ENCODE data around the gene USP7.

Gene USP7

DNA sequence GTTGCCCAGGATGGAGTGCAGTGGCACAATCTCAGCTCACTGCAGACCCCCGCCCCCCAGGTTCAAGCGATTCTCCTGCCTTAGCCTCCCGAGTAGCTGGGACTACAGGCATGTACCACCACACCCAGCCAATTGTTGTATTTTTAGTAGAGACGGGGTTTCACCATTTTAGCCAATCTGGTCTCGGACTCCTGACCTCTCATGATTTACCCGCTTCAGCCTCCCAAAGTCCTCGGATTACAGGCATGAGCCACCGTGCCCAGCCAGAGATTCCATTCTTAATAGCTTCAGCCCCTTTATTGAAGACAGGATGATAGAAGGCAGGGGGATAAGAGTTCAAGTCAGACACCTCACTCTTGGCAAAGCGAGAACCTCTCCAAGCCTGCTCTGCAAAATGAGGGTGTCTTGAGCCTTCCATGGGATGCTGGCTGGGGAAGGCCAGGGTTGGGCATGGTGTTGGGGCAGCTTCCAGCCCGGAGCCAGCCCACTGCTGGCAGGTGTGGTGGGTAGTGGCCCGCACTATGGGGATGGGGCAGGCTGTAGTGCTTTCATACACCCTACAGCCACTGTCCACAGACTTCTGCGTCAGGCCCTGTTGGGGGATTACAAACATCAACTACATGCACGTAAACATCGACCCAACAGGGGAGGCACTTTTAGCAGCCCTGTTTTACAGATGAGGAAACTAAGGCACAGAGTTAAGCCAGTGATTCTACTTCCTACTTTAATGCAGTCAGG, 98.4 kb downstream of the USP7 start:
- in situ Hi-C loops (cut with MboI; ENCODE audit: low sequenced_read_pairs) = no loop called here

DNA sequence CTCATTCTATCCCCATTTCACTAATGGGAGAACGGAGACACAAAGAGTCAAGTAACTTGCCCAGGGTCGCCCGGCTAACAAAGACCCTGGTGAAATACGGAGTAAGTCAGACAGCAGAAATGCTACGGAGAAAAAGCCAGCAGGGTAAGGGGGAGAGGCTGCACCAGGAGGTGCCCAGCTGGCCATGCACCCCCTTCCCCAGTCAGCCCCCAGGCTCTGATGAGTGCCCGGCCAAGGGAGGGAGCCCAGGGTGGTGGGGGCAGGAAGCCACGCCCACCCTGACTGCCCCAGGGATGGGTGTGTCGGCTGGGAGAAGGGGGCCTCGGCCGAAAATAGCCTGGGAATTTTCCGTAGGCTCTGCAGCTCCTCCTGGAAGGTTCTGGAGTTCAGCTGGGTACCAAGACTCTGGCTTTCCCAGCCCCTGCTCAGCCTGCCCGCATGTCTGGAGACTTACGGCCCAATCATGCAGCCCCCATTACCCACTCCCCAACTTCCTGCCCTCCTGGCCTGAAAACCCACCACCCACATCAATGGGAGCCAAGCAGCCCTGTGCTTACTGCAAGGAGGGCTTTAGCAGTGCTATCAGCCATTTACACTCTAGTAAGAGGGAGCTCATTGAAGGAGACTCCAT, 99.1 kb downstream of the USP7 start:
- in situ Hi-C loops (cut with MboI; ENCODE audit: low sequenced_read_pairs) = no loop called here

DNA sequence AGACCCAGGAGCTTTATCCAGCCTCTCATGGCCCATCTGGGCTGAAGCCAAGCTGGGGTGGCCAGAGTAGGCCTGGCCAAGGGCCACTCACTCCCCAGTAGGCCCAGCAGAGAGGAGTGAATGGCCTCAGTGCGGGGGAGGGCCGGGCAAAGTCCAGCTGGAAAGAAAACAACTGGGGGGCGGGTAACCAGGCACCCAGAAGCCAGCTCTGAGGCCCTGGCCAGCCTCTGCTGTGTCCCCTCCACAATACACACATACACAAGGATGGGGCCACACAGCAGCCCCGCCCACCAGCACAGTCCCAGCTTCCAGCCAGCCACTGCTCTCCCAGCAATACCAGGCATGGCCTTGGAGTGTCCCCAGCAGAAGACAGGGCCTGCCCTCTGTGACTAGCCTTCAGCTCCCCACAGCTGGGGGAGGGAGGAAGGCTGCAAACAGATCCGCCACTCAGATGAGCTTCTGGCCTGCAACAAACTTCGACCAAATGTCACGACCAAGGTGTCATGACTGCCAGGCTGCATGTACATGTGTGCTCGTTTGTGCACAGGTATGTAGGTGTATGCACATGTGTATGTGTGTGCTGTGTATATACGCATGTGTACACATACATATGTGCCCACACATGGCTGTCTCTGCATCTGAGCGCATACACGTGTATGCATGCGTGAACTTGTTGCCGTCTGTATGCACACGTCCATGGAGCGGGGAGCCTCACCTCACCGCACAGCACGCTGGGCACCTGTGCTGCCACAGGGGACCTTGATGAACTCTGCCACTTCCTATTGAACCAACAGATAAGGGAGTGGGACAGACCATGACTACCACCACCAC, 99.9 kb downstream of the USP7 start:
- in situ Hi-C loops (cut with MboI; ENCODE audit: low sequenced_read_pairs) = no loop called here

DNA sequence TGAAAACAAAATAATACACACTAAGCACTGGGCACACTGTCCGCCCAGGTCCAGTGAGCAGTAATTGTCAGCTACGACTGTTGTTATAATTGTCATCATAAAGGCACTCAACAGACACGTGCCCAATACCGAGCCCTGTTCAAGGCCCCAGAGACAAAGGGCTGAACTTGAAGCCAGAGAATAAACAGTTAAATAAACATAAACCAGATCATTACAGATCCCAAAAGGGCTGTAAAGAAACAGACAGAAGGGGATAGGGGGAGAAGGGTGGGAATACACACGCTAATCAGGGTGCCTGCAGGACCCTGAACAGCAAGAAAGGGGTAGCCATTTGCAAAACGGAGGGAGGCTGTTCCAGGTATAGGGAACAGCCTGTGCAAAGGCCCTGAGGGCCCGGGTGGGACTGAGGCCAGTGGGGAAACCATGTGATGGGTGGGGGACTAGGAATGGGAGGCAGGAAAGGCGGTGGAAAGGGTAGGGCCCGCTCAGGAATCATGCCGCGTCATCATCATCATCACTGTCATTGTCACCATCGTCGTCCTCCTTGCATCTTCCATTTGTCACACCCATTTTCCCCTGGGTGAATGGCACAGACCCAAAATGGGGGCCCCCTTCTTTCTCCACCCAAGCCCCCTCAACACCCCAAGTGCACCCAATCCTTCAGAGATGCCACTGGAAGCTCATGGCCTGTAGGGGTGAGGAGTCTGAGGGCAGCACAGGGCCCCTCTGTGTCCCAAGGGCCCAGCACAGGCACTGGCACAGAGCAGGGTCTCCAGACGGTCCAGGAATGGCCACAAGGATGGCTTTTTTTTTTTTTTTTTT, 101.2 kb downstream of the USP7 start:
- in situ Hi-C loops (cut with MboI; ENCODE audit: low sequenced_read_pairs) = no loop called here

DNA sequence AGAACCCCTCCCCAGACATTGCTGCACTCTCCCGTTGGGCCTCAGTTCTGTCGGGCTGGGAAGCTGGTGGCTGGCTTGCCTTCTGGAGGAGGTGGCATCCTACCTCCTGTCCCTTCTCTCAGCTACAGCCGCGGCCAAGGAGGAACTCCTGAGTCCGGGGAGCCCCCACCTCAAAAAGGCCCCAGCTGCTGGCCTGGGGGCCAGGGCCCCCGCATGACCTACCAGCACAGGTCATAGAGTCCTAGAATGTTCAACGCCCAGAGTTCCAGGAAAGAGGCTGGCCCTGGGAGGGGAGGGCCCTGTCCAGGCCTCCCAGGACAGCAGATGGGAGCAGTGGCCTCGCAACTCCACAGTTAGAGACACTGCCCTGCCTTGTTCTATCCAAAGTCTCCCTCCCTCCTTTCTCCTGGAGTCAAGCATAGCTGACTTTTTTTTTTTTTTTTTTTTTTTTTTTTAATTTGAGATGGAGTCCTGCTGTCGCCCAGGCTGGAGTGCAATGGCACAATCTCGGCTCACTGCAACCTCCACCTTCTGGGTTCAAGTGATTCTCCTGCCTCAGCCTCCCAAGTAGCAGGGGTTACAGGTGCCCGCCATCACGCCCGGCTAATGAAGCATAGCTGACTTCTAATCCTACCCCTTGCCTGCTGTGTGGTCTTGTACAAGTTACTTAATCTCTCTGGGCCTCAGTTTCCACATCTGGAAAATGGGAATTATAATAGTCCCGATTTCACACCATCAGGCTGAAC, 102.0 kb downstream of the USP7 start:
- in situ Hi-C loops (cut with MboI; ENCODE audit: low sequenced_read_pairs) = no loop called here

DNA sequence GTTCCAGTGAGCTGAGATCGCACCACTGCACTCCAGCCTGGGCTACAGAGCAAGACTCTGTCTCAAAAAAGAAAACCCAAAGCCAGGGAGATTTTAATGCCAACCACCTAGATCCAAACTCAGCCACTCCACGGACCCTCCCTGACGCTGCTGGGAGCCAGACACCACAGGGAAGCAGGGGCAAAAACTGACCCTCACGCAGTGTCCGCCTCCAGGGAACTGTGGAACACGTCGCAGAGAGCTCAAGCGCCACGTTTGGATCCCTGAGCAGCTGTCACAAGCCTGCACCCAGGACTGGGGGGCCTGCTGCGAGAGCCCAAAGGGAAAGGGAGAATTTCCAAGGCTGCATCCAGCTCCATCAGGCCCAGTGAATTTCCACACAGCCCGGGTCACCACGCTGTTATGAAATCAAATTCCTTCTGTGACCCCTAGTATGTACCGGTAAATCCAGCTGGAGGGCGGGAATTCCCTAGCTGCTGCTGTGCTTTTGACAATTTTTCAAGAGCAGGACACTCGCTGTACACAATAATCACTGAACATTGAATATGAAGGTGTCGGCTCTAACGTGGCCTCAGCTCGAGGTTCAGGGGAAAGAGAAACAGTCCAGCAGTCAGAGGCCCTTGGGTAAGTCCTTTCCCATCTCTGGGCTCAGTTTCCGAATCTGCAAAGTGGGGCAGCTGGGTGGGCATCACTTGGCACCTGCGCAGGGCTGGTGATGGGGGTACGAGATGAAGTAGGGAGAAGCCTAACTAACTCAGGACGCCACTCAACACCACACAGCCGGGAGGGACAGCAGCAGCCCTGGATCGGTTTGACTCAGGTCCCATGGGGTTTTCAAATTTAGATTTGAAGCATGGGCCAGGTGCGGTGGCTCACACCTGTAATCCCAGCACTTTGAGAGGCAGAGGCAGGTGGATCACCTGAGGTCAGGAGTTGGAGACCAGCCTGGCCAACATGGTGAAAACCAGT, 103.5 kb downstream of the USP7 start:
- in situ Hi-C loops (cut with MboI; ENCODE audit: low sequenced_read_pairs) = no loop called here

DNA sequence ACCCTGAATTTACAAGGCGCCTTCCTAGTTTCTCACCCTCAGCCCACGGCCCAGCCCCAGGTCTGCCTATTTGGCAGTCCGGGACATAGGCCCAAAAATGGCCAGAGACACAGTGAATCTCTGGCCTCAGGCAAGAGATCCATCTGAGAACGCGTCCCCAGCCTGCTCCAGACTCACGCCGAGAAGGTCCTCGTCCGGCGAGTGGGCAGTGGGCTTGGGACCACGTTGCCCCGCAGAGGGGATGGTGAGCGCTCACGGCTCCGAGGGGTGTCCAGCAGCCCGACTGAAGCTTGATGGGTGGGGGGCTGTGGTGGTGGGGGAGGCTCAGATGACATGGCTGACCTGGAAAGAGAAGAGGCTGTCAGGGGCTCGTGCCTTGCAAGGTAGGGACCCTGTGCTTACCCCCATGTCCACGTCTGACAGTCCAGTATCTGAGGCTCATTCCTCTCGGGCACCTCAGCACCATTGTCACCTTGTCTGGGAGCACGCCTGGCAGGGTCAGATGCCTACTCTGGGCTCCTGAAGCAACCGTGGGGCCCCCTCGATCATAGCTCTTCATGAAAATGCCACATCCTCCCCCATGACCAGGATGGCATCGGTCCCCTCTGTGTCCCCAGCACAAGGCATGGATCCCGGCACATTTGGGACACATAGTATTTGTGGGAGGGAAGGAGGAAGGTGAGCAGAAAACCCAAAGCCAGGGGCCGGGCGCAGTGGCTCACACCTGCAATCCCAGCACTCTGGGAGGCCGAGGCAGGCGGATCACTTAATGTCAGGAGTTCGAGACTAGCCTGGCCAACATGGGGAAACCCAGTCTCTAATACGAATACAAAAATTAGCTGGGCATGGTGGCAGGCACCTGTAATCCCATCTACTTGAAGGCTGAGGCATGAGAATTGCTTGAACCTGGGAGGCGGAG, 104.5 kb downstream of the USP7 start:
- in situ Hi-C loops (cut with MboI; ENCODE audit: low sequenced_read_pairs) = no loop called here

DNA sequence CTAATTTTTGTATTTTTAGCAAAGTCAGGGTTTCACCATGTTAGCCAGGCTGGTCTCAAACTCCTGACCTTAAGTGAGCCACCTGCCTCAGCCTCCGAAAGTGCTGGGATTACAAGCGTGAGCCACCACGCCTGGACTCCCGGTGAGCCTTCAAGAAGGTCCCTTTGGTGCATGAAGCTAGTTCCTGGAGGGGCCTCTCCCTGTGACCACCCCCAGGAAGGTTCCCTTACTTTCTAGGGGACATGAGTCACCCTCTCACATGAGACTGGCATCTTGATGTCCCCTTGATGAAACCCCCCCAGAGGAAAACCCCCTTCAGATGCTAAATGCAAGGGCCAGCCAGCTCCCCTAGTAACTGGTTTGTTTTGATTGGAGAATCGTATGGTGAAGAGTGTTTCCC, 107.7 kb downstream of the USP7 start:
- in situ Hi-C loops (cut with MboI; ENCODE audit: low sequenced_read_pairs) = no loop called here

DNA sequence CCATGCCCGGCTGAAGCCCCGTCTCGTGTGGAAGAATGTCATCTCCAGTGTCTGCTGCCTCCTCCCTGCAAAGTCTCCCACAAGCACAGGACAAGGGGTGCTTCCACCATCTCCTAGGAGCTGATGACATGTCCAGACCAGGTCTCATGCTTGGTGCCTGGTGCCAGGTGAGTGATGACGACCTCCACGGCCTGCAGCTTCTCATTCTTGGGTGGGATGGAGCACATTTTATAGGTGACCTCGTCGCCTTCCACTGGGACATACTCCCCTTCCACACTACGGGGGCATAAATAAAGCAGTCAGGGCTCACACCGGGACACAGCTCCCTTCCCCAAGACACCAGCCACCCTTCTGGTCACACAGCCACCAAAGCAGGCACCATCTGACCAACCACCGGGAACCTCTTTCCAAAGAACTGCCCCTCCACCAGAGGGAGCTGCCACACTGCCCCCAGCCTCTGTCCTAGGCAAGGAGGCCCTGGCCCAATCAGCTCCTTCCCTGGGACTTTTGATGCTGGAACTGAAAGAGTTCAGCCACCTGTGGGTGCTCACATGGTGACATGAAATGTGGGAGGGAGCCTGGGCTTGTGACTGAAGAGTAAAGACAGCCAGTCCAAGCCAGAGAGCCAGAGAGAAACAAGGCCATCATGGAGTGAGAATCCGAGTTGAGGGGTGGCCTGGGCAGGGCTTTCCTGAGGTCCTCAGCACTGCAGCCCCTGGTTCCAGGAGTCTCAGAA, 108.5 kb downstream of the USP7 start:
- in situ Hi-C loops (cut with MboI; ENCODE audit: low sequenced_read_pairs) = no loop called here

DNA sequence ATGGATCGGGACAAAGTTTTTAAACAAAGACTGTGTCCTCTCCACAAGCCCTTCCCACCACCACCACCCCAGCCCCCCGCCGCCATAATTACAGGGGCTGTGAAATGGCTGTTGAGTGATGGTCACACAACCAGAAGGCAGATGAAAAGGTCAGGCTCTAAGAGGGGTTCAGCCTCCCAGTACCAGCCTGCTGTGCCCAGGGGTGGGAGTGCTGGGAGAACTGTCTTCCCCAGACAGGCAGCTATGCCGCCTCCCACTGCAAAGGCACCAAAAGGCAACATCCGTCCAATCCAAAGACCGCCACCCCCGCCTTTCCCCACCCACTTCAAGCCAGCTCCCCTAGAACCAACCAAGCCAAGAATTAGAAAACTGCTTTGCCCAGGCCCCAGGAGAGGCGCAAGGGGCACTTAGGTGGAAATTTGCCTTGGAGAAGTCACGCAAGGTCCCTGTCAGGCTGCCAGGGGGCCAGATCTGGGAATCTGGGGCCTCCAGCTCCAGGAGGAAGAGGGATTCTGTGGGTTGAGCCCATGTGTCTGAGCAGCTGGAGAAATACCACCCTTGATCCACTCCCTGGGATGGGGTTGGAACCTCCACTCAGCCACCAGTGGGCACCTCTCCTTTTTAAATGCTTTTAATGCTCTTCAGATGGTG, 109.3 kb downstream of the USP7 start:
- in situ Hi-C loops (cut with MboI; ENCODE audit: low sequenced_read_pairs) = no loop called here

DNA sequence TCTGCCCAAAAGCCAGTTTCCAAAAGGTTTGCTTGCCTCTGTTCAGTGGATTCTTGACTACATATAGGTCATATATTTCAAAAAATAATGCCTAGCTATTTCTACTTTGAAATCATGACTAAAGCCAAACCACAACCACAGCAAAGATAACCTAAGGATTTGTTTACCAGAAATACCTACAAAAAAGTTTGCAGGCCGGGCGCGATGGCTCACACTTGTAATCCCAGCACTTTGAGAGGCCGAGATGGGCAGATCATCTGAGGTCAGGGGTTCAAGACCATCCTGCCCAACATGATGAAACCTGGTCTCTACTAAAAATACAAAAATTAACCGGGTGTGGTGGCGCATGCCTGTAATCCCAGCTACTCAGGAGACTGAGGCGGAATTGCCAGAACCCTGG, 110.1 kb downstream of the USP7 start:
- in situ Hi-C loops (cut with MboI; ENCODE audit: low sequenced_read_pairs) = no loop called here

DNA sequence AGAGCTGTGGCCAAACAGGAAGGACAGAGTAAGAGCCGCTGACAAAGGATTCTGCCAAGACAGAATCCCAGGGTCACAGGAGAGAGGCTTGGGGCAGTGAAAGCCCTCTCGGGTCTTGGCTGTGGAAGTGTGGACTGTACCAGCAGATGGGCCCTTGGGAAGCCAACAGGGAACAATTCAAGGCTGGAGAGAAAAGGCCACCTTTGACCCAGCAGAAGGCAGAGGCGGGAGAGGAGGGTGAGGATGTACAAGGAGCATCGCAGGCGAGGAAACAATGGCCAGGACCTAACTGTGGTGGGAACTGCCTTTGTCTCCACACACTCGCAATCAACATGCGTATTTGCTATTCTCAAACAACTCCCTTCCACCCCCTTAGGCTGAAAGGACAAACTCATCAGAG, 110.6 kb downstream of the USP7 start:
- in situ Hi-C loops (cut with MboI; ENCODE audit: low sequenced_read_pairs) = no loop called here

DNA sequence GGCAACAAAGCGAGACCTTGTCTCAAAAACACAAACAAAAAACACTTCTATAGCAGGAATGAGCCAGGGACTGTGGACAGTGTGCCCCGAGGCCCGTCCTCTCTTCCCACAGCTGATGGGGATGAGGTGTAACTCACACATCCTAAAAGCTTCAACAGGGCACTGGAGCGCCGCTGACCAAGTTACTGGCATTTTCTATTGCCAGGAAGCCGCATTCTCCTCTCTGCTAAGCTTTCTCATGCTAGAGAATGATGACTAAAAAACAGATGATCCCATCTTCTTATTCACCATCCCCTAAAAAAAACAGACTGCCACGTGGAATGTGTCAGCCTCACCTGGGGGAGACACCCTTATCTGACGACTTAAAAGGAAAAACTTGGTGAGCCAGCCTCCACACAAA, 111.2 kb downstream of the USP7 start:
- in situ Hi-C loops (cut with MboI; ENCODE audit: low sequenced_read_pairs) = no loop called here

DNA sequence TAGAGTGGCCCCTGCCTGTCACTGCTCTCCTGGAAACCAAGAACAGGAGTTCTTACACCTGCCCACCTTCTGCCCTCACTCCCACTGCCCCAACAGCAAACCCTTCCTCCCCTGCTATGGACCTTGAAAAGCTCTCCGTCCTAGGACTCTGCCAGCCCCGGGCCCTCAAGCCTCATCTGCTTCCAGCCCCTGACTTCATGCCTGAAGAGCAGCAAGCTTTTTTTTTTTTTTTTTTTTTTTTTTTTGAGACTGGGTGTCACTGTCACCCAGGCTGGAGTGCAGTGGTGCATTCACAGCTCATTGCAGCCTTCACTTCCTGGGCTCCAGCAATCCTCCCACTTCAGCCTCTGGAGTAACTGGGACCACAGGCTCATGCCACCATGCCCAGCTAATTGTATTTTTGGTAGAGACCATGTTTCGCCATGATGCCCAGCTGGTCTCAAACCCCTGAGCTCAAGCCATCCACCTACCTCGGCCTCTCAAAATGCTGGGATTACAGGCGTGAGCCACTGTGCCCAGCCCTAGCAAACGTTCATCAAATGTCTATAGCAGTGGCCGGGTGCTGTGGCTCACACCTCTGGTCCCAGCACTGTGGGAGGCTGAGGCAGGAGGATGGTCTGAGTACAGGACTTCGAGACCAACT, 111.8 kb downstream of the USP7 start:
- in situ Hi-C loops (cut with MboI; ENCODE audit: low sequenced_read_pairs) = no loop called here

DNA sequence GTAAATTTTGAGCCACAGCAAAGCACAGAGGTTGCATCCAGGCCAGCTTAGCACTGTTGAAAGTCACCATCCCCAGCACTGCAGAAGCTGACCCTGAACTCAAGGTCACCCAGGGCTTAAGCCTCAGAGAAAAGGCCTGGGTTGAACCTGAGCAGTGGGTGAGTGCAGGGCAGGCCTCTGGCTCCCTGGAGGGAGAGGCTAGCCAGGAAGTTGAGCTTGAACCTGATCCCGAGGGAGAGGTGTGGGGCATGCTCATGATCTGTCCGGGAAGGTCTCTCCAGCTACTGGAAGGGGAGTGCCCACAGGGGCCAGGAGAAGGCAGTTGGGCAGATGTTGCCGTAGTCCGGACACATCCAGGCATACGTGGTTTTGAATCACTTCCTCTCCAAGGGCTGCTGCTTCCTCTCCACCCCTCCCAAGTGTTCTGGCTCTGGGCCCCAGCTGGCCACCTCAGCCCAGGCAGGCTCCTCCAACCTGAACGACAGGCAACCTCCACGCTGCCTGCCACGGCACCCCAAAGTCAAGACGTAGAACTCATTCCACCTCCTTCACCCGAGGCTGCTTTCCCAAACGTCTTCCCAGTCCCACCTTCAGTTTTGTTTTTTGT, 113.3 kb downstream of the USP7 start:
- in situ Hi-C loops (cut with MboI; ENCODE audit: low sequenced_read_pairs) = no loop called here

DNA sequence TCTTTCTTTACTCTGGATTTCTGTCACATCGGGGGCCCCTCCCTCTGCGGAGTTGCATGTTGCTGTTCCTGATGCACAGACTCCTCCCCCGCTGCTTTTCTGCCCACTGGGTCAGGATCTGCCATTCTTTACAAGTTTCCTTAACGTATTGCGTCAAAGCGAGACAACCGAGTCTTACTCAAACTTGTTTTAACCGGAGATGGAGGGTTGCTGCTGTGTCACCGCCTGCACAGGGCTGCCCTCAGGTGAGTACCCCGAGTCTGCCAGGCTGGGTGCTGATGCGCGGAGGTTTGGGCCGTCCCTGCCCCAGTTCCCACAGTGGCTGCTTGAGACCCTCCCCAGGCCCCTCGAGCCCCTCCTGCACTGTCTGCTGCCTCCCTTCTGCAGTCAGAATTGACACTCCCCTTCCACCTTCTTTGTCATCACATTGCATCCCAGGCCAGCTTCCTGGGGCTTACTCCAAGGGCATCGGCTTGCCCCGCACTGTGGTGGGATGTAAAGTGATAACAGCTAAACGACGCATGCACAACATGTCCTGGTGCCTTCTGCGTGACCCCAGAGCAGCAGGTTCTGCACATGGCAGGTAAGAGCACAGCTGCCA, 114.2 kb downstream of the USP7 start:
- in situ Hi-C loops (cut with MboI; ENCODE audit: low sequenced_read_pairs) = no loop called here

All from hTERT RPE-1 (cell line).